Endothelial cell of umbilical vein (primary cell): Measurements from ENCODE around the gene BCO2. TPM values are rescaled to one million over a fixed set of nuclear protein-coding genes. Genes with fewer than 3 reads are reported as not detected.
"Not testable (repeated sequence)": the region's sequence is repeated elsewhere in the genome, so short reads cannot be mapped to it uniquely, and the experiment has no call there.

Experiments used
- BruUV-seq: library from RNA; stranded (reverse); fragments of 400-500 nt; replicated peaks from 2 replicates; lab custom pipeline; 2021; lab: Mats Ljungman, UMichigan
- CTCF ChIA-PET: fragments of 300-600, 350-600 bp; sonication (Branson Sonifier 250); formaldehyde crosslinking; loops from one replicate; lab custom pipeline; 2021; ENCODE audit warnings: antibody characterized with exemption, inconsistent platforms; lab: Charles Lee
- POLR2A ChIA-PET: fragments of 300-600, 350-600 bp; sonication (Branson Sonifier 250); formaldehyde crosslinking; loops from one replicate; lab custom pipeline; 2021; ENCODE audit warnings: antibody characterized with exemption, inconsistent platforms; lab: Charles Lee
- DNase-seq: peaks from one replicate; pipeline ENCODE4 v3.0.0-alpha.2; 2011; ENCODE audit warnings: low read depth, low spot score
- FAIRE-seq: peaks from 2 replicates; lab custom pipeline; 2011; peaks lifted over from hg19 to GRCh38; lab: Jason Lieb, UNC
- H2AFZ ChIP-seq: 2 replicates; pipeline ENCODE4 v1.6.0; 2012; ENCODE audit warnings: low read depth, low read length, control low read depth, inconsistent platforms
- H3K27ac ChIP-seq: 2 replicates; pipeline ENCODE4 v1.5.1; 2011; ENCODE audit warnings: low read depth, mild to moderate bottlenecking, control low read depth, low read length, moderate library complexity; ENCODE audit not compliant: insufficient read depth
- H3K27me3 ChIP-seq, 2 experiments: 2 replicates each; pipeline versions ENCODE4 v1.6.0 to v1.6.1; 2011; ENCODE audit warnings: low read length in 2 of 2, mixed read lengths in 1 of 2; ENCODE audit not compliant: control insufficient read depth in 2 of 2, insufficient read depth in 2 of 2
- H3K36me3 ChIP-seq, 2 experiments: 2 replicates in 1 of 2; 3 replicates in 1 of 2; pipeline ENCODE4 v1.5.1; 2011; ENCODE audit warnings: low read length in 2 of 2, mild to moderate bottlenecking in 1 of 2, moderate library complexity in 1 of 2; ENCODE audit not compliant: control insufficient read depth in 2 of 2, insufficient read depth in 2 of 2; ENCODE audit errors: extremely low read depth in 1 of 2
- H3K4me1 ChIP-seq: 3 replicates; pipeline ENCODE4 v1.5.1; 2011; ENCODE audit warnings: mild to moderate bottlenecking, low read length; ENCODE audit not compliant: control insufficient read depth, insufficient read depth; ENCODE audit errors: extremely low read depth
- H3K4me2 ChIP-seq: 2 replicates; pipeline ENCODE4 v1.6.1; 2011; ENCODE audit warnings: low read length, control low read depth, mixed read lengths; ENCODE audit not compliant: insufficient read depth
- H3K4me3 ChIP-seq, 3 experiments: fragments of 200-600 bp in 1 of 3; sonication (generic), shearing (Covaris generic) in 1 of 3; replicated peaks in 1 of 3; 2 replicates each; pipeline ENCODE4 v1.5.1; 2011 to 2016; ENCODE audit warnings: control low read depth in 3 of 3, low read length in 3 of 3, mild to moderate bottlenecking in 2 of 3, inconsistent platforms in 1 of 3, low read depth in 1 of 3, moderate library complexity in 1 of 3; ENCODE audit not compliant: insufficient read depth in 1 of 3
- H3K79me2 ChIP-seq: 2 replicates; pipeline ENCODE4 v1.6.0; 2012; ENCODE audit warnings: low read length, inconsistent platforms; ENCODE audit not compliant: control insufficient read depth, insufficient read depth
- H3K9ac ChIP-seq: replicated peaks from 2 replicates; pipeline ENCODE3; 2011; ENCODE audit warnings: low read length, control low read depth; ENCODE audit not compliant: insufficient read depth; ENCODE audit errors: extremely low read depth
- H3K9me1 ChIP-seq: replicated peaks from 3 replicates; pipeline ENCODE4 v1.6.0; 2011; ENCODE audit warnings: mild to moderate bottlenecking, low read length; ENCODE audit not compliant: control insufficient read depth, insufficient read depth; ENCODE audit errors: extremely low read depth
- H3K9me3 ChIP-seq: replicated peaks from 2 replicates; pipeline ENCODE4 v1.5.1; 2012; ENCODE audit warnings: low read length, inconsistent platforms; ENCODE audit not compliant: control insufficient read depth, insufficient read depth
- H4K20me1 ChIP-seq: replicated peaks from 2 replicates; pipeline ENCODE3; 2011; ENCODE audit warnings: mild to moderate bottlenecking, low read length; ENCODE audit not compliant: control insufficient read depth, insufficient read depth; ENCODE audit errors: extremely low read depth
- CTCF ChIP-seq, 2 donors: IDR thresholded peaks; 1 replicate in 1 of 2; 2 replicates in 1 of 2; pipeline ENCODE4 v1.5.1; 2011; ENCODE audit warnings: low read length in 2 of 2, mild to moderate bottlenecking in 2 of 2, moderate library complexity in 2 of 2, control low read depth in 1 of 2, inconsistent platforms in 1 of 2, low read depth in 1 of 2; ENCODE audit not compliant: insufficient read depth in 1 of 2; ENCODE audit errors: extremely low read depth in 1 of 2
- EZH2 ChIP-seq: IDR thresholded peaks from 2 replicates; pipeline ENCODE4 v1.6.1; 2012; ENCODE audit warnings: borderline replicate concordance, low read depth, mild to moderate bottlenecking, moderate library complexity, low read length, inconsistent platforms; ENCODE audit not compliant: severe bottlenecking
- FOS ChIP-seq: IDR thresholded peaks from 2 replicates; pipeline ENCODE4 v1.6.1; 2011; ENCODE audit warnings: mild to moderate bottlenecking, low read length, moderate library complexity, borderline replicate concordance; ENCODE audit not compliant: insufficient read depth
- GATA2 ChIP-seq: IDR thresholded peaks from 2 replicates; pipeline ENCODE4 v1.7.0; 2011; ENCODE audit warnings: low read depth, mild to moderate bottlenecking, moderate library complexity, mixed read lengths, low read length; ENCODE audit not compliant: insufficient read length, insufficient read depth
- JUN ChIP-seq: IDR thresholded peaks from 2 replicates; pipeline ENCODE4 v1.6.1; 2011; ENCODE audit warnings: borderline replicate concordance, low read depth; ENCODE audit not compliant: insufficient read length, insufficient read depth
- MAX ChIP-seq: IDR thresholded peaks from 2 replicates; pipeline ENCODE4 v1.6.1; 2011; ENCODE audit not compliant: insufficient read depth, insufficient read length
- MYC ChIP-seq: IDR thresholded peaks from one replicate; pipeline ENCODE4 v1.6.1; 2011; ENCODE audit warnings: mild to moderate bottlenecking, low read depth, low read length
- POLR2A ChIP-seq: IDR thresholded peaks from 2 replicates; pipeline ENCODE4 v1.6.1; 2012; ENCODE audit warnings: low read depth, mild to moderate bottlenecking, control low read depth, low read length
- POLR2AphosphoS5 ChIP-seq: IDR thresholded peaks from 2 replicates; pipeline ENCODE4 v1.6.1; 2012; ENCODE audit warnings: low read depth, mild to moderate bottlenecking, control low read depth, low read length, moderate library complexity; ENCODE audit not compliant: insufficient read depth
- dilution Hi-C: fragments of 300-500 bp; cut with MboI; formaldehyde crosslinking; loops from one replicate; pipeline ENCODE4 v1.15.0; 2019; ENCODE audit warnings: low sequenced_read_pairs; ENCODE audit not compliant: extremely low pct_ligation_motif_present
- intact Hi-C: fragments of 100-400 bp; cut with micrococcal nuclease; formaldehyde crosslinking; loops from one replicate; pipeline ENCODE4 v1.10.0; 2022
- polyA plus RNA-seq, 4 experiments: library from polyadenylated mRNA; depleted of rRNA in 3 of 4; stranded (reverse) in 3 of 4; unstranded in 1 of 4; fragments of >200 nt; gene quantifications; 2 replicates each; pipeline versions ENCODE4 v1.2.1 to v1.2.3, GENCODE V29; 2011 to 2012; ENCODE audit warnings: missing spikeins in 1 of 4
- total RNA-seq: library from RNA; stranded (reverse); gene quantifications from 2 replicates; pipeline ENCODE4 v1.2.3, GENCODE V29; 2021

The BCO2 gene
- total and polyA plus RNA-seq, 2 donors (not counting 3 experiments of a cell fraction or from before 2014, with no cell fraction given), result 0.58 to 1.9 TPM

GRCh38 chr11:112161012-112161411 lies 14.3 kb upstream of the BCO2 start:
- CTCF ChIA-PET, result interaction anchor here (1.7 kb wide), 1 partner anchor 13 kb away, joined by 4 read pairs; no protein-coding TSS in a partner anchor
- no peaks in the 10 kb centered on the region for H4K20me1 ChIP-seq
- H3K79me2 ChIP-seq, result no peaks in the 10 kb centered on the region
- POLR2A ChIA-PET, result no interaction called here
- intact Hi-C loops, result no loop called here
- no peaks in the 10 kb centered on the region for H3K9me3 ChIP-seq
- H2AFZ ChIP-seq, result no peak overlapping the region
- dilution Hi-C loops, result no loop called here
- H3K36me3 ChIP-seq, result no peaks in the 10 kb centered on the region
- FAIRE-seq (no peak), DNase-seq (no peak)
- TF ChIP-seq POLR2AphosphoS5 (no peak), JUN (no peak), FOS (no peak), MYC (no peak), CTCF (IDR thresholded peaks at IDR 0.05; ENCODE audit: extremely low read depth in 1 of 2, insufficient read depth in 1 of 2, low read depth in 1 of 2, low read length in 2 of 2) (no peak), EZH2 (no peak), MAX (no peak), POLR2A (no peak), GATA2 (no peak)
- H3K4me3 ChIP-seq, result no peak overlapping the region
- no peak overlapping the region for H3K9ac ChIP-seq
- H3K27me3 ChIP-seq, result no peaks in the 10 kb centered on the region
- BruUV-seq, result no TSS peak
- peaks cover 21% of the 10 kb centered on the region for H3K4me1 ChIP-seq
- H3K9me1 ChIP-seq, result no peaks in the 10 kb centered on the region
- no peak overlapping the region for H3K4me2 ChIP-seq
- H3K27ac ChIP-seq, result no peak overlapping the region

GRCh38 chr11:112162200-112162599 lies 13.1 kb upstream of the BCO2 start:
- H3K79me2 ChIP-seq, BruUV-seq, intact Hi-C loops, H3K27ac ChIP-seq, H3K4me2 ChIP-seq, H3K27me3 ChIP-seq, H2AFZ ChIP-seq, POLR2A ChIA-PET, H3K9ac ChIP-seq, H3K4me3 ChIP-seq, H3K36me3 ChIP-seq, H3K9me1 ChIP-seq, DNase-seq, FAIRE-seq, dilution Hi-C loops, H3K9me3 ChIP-seq, H4K20me1 ChIP-seq: not testable (repeated sequence)
- CTCF ChIA-PET, result interaction anchor here (1.0 to 3.4 kb wide), 3 partner anchors 14 to 49 kb away, joined by 3 to 13 read pairs (median 7); partner anchors contain the start of gene BCO2
- peaks cover 16% of the 10 kb centered on the region for H3K4me1 ChIP-seq
